Vagina (tissue), 2 donors: ENCODE measurements around the gene GABRB3. TPM values are rescaled to one million over a fixed set of nuclear protein-coding genes. Genes with fewer than 3 reads are reported as not detected.

ENCODE experiments used
- DNase-seq, 2 donors: peaks; one replicate each; pipeline ENCODE4 v3.0.0-alpha.2; 2017; ENCODE audit errors: extremely low spot score in 2 of 2
- H3K27ac ChIP-seq: fragments of 200-600 bp; sonication (generic); one replicate; pipeline ENCODE4 v1.5.1; 2019
- H3K27me3 ChIP-seq: fragments of 200-600 bp; sonication (generic); one replicate; pipeline ENCODE4 v1.5.1; 2019
- H3K36me3 ChIP-seq, 2 donors: fragments of 200-600 bp; sonication (generic); one replicate each; pipeline ENCODE4 v1.5.1; 2017 to 2019
- H3K4me1 ChIP-seq: fragments of 200-600 bp; sonication (generic); one replicate; pipeline ENCODE4 v1.5.1; 2019
- H3K4me3 ChIP-seq, 2 donors: fragments of 200-600 bp; sonication (generic); 1 replicate in 1 of 2; 2 replicates in 1 of 2; pipeline ENCODE4 v1.5.1; 2016 to 2019
- H3K9me3 ChIP-seq: fragments of 200-600 bp; sonication (generic); one replicate; pipeline ENCODE4 v1.5.1; 2019
- POLR2A ChIP-seq, 2 donors: fragments of 450-650 bp; IDR thresholded peaks; one replicate each; pipeline ENCODE4 v1.6.1; 2017; ENCODE audit warnings: antibody characterized with exemption in 2 of 2, mild to moderate bottlenecking in 2 of 2, moderate library complexity in 2 of 2
- POLR2AphosphoS5 ChIP-seq, 2 donors: sonication (generic); formaldehyde crosslinking; IDR thresholded peaks; one replicate each; pipeline ENCODE4 v1.9.0; 2017; ENCODE audit warnings: antibody characterized with exemption in 2 of 2, mild to moderate bottlenecking in 2 of 2, low read depth in 1 of 2; ENCODE audit not compliant: insufficient read depth in 1 of 2
- intact Hi-C: fragments of 100-400 bp; cut with DNase I; formaldehyde crosslinking; loops from one replicate; pipeline ENCODE4 v1.15.1; 2023
- total RNA-seq: library from RNA; depleted of rRNA; stranded (reverse); fragments of >200 nt; gene quantifications from one replicate; pipeline ENCODE4 v1.2.3, GENCODE V29; 2016
- TF ChIP-seq, protein P1 (sequence below), 3 experiments: fragments of 450-650 bp in 2 of 3; fragments of 200-600 bp in 1 of 3; sonication (generic) in 1 of 3; IDR thresholded peaks; one replicate each; pipeline ENCODE4 v1.5.1; 2017 to 2019; ENCODE audit warnings: antibody characterized with exemption in 3 of 3, mild to moderate bottlenecking in 2 of 3, moderate library complexity in 2 of 3

Gene GABRB3
- total RNA-seq, 1 donor from 2014 or later, result not detected

DNA sequence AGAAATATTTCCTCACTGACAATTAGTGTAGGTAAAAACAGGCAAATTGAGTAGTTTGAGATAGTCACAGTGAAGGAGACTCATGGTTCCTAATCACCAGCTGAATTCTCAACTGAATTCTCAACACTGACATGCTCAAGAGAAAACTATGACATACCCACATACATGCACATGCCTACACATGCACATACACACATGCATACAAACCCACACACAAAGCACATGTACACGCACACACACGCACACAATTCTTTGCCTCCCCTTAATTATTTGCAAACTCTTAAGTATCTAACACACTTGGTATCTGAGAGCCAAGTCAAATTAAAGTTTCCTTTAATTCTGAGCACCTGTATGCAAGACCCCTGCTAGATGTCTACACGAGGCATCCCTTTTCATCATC, 111.8 kb downstream of the GABRB3 start:
- H3K4me3 ChIP-seq, result no peak overlapping the region
- H3K9me3 ChIP-seq, result no peaks in the 10 kb centered on the region
- DNase-seq, result no peak
- no peaks in the 10 kb centered on the region for H3K4me1 ChIP-seq
- H3K27ac ChIP-seq, result no peak overlapping the region
- H3K27me3 ChIP-seq, result no peaks in the 10 kb centered on the region
- no peaks in the 10 kb centered on the region for H3K36me3 ChIP-seq
- intact Hi-C loops, result no loop called here
- TF ChIP-seq, protein P1, sequence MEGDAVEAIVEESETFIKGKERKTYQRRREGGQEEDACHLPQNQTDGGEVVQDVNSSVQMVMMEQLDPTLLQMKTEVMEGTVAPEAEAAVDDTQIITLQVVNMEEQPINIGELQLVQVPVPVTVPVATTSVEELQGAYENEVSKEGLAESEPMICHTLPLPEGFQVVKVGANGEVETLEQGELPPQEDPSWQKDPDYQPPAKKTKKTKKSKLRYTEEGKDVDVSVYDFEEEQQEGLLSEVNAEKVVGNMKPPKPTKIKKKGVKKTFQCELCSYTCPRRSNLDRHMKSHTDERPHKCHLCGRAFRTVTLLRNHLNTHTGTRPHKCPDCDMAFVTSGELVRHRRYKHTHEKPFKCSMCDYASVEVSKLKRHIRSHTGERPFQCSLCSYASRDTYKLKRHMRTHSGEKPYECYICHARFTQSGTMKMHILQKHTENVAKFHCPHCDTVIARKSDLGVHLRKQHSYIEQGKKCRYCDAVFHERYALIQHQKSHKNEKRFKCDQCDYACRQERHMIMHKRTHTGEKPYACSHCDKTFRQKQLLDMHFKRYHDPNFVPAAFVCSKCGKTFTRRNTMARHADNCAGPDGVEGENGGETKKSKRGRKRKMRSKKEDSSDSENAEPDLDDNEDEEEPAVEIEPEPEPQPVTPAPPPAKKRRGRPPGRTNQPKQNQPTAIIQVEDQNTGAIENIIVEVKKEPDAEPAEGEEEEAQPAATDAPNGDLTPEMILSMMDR (IDR thresholded peaks at IDR 0.05), result no peak
- TF ChIP-seq POLR2A (IDR thresholded peaks at IDR 0.05) (no peak), POLR2AphosphoS5 (IDR thresholded peaks at IDR 0.05; ENCODE audit: insufficient read depth in 1 of 2, low read depth in 1 of 2) (no peak)

DNA sequence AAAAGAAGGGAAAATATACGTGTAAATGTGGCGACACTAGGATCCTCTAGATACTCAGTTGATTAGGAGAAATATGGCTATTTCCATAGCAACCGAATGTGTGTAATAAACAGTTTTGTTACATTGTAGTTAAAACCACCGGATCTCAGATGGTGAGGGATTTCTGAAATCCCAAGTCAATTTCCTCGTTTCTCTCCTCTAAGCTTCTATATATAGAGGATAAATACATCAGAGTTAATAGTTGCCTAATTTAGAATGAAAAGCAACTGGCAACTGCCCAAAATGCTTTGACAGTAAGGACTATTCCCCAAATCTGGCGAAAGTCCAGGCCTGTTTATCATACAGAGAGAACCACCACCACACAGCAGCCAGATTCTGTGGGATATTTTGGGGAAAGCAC, 112.6 kb downstream of the GABRB3 start:
- Histone ChIP-seq H3K27me3 (no peaks in the 10 kb centered on the region), H3K4me1 (no peaks in the 10 kb centered on the region), H3K36me3 (no peaks in the 10 kb centered on the region), H3K9me3 (no peaks in the 10 kb centered on the region), H3K27ac (no peak overlapping the region), H3K4me3 (no peak overlapping the region)
- no peak for TF ChIP-seq POLR2AphosphoS5 (IDR thresholded peaks at IDR 0.05; ENCODE audit: insufficient read depth in 1 of 2, low read depth in 1 of 2)
- no peak for DNase-seq
- intact Hi-C loops, result no loop called here

DNA sequence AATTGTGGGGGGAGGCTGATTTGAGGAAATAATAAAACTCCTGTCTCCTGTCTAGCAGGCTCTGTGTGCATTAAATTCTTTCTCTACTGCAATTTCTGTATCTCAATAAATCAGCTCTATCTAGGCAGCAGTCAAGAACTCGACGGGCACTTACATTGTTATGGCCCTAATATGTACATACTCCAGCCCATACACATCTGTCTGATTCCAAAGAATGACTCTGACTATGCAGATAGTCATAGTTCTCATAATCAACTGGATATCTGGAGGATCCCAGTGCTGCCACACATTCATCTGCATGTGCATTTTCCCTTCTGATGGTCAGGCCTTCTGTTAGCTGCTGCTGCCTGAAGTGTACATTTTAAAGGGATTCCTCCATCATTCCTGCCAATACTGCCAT, 114.6 kb downstream of the GABRB3 start:
- no peak for DNase-seq
- TF ChIP-seq POLR2AphosphoS5 (IDR thresholded peaks at IDR 0.05; ENCODE audit: insufficient read depth in 1 of 2, low read depth in 1 of 2) (no peak), POLR2A (IDR thresholded peaks at IDR 0.05) (no peak)
- TF ChIP-seq, protein P1 (IDR thresholded peaks at IDR 0.05), result no peak
- H3K36me3 ChIP-seq, result no peaks in the 10 kb centered on the region
- H3K27me3 ChIP-seq, result no peaks in the 10 kb centered on the region
- intact Hi-C loops, result no loop called here
- H3K4me3 ChIP-seq, result no peak overlapping the region
- no peak overlapping the region for H3K27ac ChIP-seq
- H3K4me1 ChIP-seq, result no peaks in the 10 kb centered on the region
- no peaks in the 10 kb centered on the region for H3K9me3 ChIP-seq

DNA sequence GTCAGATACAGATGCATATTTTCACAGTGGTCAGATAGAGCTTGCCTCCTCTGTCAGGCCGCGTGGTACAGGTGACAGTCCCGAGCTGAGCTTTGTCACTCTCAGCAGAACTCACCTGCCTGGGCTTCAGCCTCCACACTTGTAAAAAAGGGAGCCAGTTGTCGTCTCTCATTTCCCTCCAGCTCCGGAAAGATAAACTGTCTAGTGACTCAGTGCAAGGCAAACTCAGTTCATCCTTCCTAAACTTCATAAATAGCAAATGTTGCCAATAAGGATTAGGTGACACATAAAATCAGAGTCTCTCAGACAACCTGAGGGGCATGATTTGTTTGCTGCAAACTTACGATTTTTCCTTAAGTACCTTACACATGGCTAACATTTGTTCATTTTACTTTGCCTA, 116.8 kb downstream of the GABRB3 start:
- TF ChIP-seq, protein P1 (IDR thresholded peaks at IDR 0.05), result no peak
- TF ChIP-seq POLR2AphosphoS5 (IDR thresholded peaks at IDR 0.05; ENCODE audit: insufficient read depth in 1 of 2, low read depth in 1 of 2) (no peak), POLR2A (IDR thresholded peaks at IDR 0.05) (no peak)
- H3K27ac ChIP-seq, result no peak overlapping the region
- H3K4me1 ChIP-seq, result no peaks in the 10 kb centered on the region
- H3K36me3 ChIP-seq, result no peaks in the 10 kb centered on the region
- no peaks in the 10 kb centered on the region for H3K27me3 ChIP-seq
- no peak overlapping the region for H3K4me3 ChIP-seq
- no peak for DNase-seq
- intact Hi-C loops, result no loop called here
- H3K9me3 ChIP-seq, result no peaks in the 10 kb centered on the region

DNA sequence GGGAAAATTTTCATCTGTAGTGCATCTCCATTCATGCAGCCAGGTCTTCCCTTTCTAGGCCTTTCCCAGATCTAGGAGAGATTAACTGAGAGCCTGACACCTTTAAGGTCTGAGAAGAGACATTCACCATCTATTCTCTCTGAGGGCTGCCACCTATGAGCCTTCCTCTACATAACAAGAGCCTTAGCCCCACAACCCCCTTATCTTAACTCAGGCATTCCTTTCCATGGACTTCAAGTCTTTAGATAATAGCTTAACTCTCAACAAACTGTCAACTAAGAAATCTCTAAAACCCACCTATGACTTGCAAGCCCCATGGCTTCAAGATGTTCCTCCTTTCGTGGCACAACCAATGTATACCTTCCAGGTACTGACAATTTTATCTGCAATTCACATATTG, 121.0 kb downstream of the GABRB3 start:
- no peak for TF ChIP-seq POLR2A (IDR thresholded peaks at IDR 0.05)
- no peak for TF ChIP-seq POLR2AphosphoS5 (IDR thresholded peaks at IDR 0.05; ENCODE audit: insufficient read depth in 1 of 2, low read depth in 1 of 2)
- TF ChIP-seq, protein P1 (IDR thresholded peaks at IDR 0.05), result no peak
- H3K4me3 ChIP-seq, result no peak overlapping the region
- H3K36me3 ChIP-seq, result no peaks in the 10 kb centered on the region
- no peaks in the 10 kb centered on the region for H3K4me1 ChIP-seq
- intact Hi-C loops, result no loop called here
- H3K27me3 ChIP-seq, result no peaks in the 10 kb centered on the region
- no peaks in the 10 kb centered on the region for H3K9me3 ChIP-seq
- H3K27ac ChIP-seq, result no peak overlapping the region
- DNase-seq, result no peak

DNA sequence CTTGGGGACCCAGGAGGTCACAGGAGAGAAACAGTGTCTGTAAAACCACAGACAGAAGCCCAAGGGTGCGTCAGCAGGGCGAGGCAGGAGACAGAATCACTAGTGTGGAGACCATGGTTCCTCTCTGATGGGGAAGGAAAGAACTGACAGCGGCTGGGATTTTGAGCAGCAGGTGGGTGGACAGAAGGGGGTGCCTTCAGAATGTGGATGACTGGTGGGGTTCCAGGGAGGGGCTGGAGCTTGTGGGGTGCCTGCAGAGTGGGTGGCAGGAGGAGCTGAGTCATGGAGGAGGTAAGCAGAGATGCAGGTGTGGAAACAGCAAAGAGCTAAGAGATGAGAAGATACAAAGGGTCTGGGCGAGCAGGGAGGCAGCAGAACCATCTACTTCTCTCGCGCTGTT, 124.2 kb downstream of the GABRB3 start:
- H3K9me3 ChIP-seq, result no peaks in the 10 kb centered on the region
- no peaks in the 10 kb centered on the region for H3K27me3 ChIP-seq
- DNase-seq, result no peak
- no peaks in the 10 kb centered on the region for H3K4me1 ChIP-seq
- H3K36me3 ChIP-seq, result no peaks in the 10 kb centered on the region
- no peak overlapping the region for H3K27ac ChIP-seq
- intact Hi-C loops, result no loop called here
- TF ChIP-seq POLR2AphosphoS5 (IDR thresholded peaks at IDR 0.05; ENCODE audit: insufficient read depth in 1 of 2, low read depth in 1 of 2), result no peak
- TF ChIP-seq POLR2A (IDR thresholded peaks at IDR 0.05), result no peak
- TF ChIP-seq, protein P1 (IDR thresholded peaks at IDR 0.05), result no peak
- no peak overlapping the region for H3K4me3 ChIP-seq
